Stimulated activated naive CD8-positive, alpha-beta T cell treated with anti-CD3 and anti-CD28 coated beads, Interleukin-15, Interleukin-2, amounts not matched to agents 100 ng/mL and 50 ng/mL, for 24 hours (primary cell): Measurements from ENCODE around the gene MAZ.
A peak's percentile ranks its signal among the peaks of the same experiment; 100 is the strongest.
"Not testable (repeated sequence)": the region's sequence is repeated elsewhere in the genome, so short reads cannot be mapped to it uniquely, and the experiment has no call there.

Experiments used
- H3K27ac Mint-ChIP-seq: one replicate; pipeline ENCODE4 v1.8.0; 2021; ENCODE audit warnings: mild to moderate bottlenecking, mixed read lengths
- H3K27me3 Mint-ChIP-seq: one replicate; pipeline ENCODE4 v1.8.0; 2021; ENCODE audit warnings: mixed read lengths
- H3K36me3 Mint-ChIP-seq: one replicate; pipeline ENCODE4 v1.8.0; 2021; ENCODE audit warnings: low read depth, mixed read lengths
- H3K4me1 Mint-ChIP-seq: one replicate; pipeline ENCODE4 v1.8.0; 2021; ENCODE audit warnings: low read depth, mixed read lengths
- H3K4me3 Mint-ChIP-seq: one replicate; pipeline ENCODE4 v1.8.0; 2021; ENCODE audit warnings: mild to moderate bottlenecking, mixed read lengths
- H3K9me3 Mint-ChIP-seq: one replicate; pipeline ENCODE4 v1.8.0; 2021; ENCODE audit warnings: mixed read lengths

The MAZ gene

DNA sequence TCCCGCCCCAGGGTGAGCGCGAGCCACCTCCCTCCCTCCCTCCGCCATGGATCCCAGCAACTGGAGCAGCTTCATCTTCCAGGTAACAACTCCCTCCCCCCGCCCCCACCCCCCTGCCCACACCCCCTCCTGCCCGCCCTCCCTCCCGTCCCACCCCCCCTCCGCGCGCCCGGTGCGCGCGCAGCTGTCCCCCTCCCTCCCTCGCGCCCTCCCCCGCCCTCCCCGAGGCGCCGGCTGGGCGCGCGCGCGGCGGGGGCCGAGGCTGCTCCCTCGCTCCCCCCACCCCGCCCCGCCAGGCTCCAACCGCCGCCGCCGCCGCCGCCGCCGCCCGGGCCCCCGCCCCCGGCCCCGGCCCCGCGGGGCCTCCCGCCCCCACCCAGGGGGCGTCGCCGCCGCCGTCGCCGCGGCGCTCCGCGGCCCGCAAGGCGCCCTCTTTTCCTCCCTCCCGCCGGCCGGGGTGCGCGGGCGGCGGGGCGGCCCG, at the start of gene MAZ:
Gene MAZ (plus strand): TSS at position 431 of the 481 bp plus-strand sequence. CDS start 173 bp downstream, outside the sequence.
- H3K27me3 Mint-ChIP-seq = no peaks in the 10 kb centered on the region
- no peaks in the 10 kb centered on the region for H3K9me3 Mint-ChIP-seq
- peaks cover 73% of the 10 kb centered on the region for H3K36me3 Mint-ChIP-seq
- peaks cover 52% of the 10 kb centered on the region for H3K4me1 Mint-ChIP-seq
- H3K27ac Mint-ChIP-seq = peak within 1 kb of the TSS; percentile 99
- H3K4me3 Mint-ChIP-seq = peak within 1 kb of the TSS; percentile 98

- Mint-ChIP-seq H3K4me3 (no peak overlapping the region), H3K27ac (no peak overlapping the region), H3K4me1 (peaks cover 23% of the 10 kb centered on the region), H3K36me3 (no peaks in the 10 kb centered on the region), H3K27me3 (no peaks in the 10 kb centered on the region), H3K9me3 (no peaks in the 10 kb centered on the region)
Observed at GRCh38 chr16:29756654-29757053, 49.7 kb upstream of the MAZ start.

GRCh38 chr16:29757086-29757485, 49.2 kb upstream of the MAZ start:
- not testable (repeated sequence) for H3K27ac Mint-ChIP-seq, H3K4me3 Mint-ChIP-seq, H3K36me3 Mint-ChIP-seq, H3K27me3 Mint-ChIP-seq, H3K9me3 Mint-ChIP-seq
- peaks cover 23% of the 10 kb centered on the region for H3K4me1 Mint-ChIP-seq

DNA sequence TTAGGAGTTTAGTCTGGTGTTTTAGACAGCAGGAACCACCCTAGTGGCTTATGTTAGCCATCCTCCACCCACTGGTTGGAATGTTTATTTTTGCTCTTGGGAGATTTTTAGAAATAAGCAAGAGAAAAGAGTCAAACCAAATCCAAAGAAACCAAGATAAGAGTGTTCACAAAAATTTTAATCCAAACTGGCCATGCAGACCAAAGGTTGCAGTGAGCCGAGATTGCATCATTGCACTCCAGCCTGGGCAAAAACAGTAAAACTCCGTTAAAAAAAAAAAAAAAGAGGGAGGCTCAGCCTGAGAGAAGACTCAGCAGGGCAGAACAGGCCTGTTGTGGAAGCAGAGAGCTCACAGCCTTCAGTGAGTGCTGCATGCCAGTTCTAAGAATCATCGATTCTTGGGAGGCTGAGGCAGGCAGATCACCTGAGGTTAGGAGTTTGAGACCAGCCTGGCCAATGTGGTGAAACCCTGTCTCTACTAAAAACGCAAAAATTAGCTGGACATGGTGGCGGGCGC, 48.3 kb upstream of the MAZ start:
- Mint-ChIP-seq H3K27ac (no peak overlapping the region), H3K36me3 (no peaks in the 10 kb centered on the region), H3K27me3 (no peaks in the 10 kb centered on the region), H3K4me3 (no peak overlapping the region), H3K9me3 (no peaks in the 10 kb centered on the region), H3K4me1 (peaks cover 23% of the 10 kb centered on the region)

DNA sequence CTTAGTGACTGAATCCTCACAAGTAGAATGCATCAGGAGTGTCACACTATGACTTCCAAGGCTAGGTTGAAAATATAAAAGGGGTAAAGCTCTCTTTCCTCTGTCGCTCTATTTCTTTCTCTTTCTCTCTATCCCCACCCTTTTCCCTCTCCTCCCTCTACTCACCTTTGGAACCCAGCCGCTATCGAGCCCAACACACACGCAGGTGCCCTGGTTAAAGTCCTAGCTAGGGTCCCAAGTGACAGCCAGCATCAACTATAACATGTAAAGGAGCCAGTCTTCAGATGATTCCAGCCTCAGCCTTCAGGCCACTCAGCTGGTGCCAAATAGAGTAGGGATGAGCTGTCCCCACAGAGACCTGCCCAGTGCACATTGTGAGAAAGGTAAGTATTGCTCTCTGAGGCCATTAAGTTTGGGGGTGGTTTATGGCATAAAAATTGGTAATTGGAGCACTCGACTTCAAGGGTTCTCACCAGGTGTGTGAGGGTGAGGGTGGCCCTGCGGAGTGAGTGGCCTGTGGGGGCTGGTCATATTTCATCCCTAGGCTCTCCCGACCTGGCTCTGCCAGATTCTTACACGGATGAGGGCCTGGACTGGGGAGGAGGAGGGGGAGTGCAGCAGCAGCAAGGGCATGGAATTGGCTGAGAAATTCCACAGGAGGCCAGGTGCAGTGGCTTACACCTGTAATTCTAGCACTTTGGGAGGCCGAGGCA, 45.6 kb upstream of the MAZ start:
- peaks cover 11% of the 10 kb centered on the region for H3K4me1 Mint-ChIP-seq
- no peaks in the 10 kb centered on the region for H3K36me3 Mint-ChIP-seq
- H3K27me3 Mint-ChIP-seq = no peaks in the 10 kb centered on the region
- H3K27ac Mint-ChIP-seq = no peak overlapping the region
- no peak overlapping the region for H3K4me3 Mint-ChIP-seq
- no peaks in the 10 kb centered on the region for H3K9me3 Mint-ChIP-seq

DNA sequence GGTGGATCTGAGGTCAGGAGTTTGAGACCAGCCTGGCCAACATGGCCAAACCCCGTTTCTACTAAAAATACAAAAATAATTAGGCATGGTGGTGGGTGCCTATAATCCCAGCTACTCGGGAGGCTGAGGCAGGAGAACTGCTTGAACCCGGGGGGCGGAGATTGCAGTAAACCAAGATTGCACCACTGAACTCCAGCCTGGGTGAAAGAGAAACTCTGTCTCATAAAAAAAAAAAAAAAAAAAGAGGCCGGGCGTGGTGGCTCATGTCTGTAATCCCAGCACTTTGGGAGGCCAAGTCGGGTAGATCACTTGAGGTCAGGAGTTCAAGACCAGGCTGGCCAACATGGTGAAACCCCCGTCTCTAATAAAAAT, 45.1 kb upstream of the MAZ start:
- not testable (repeated sequence) for H3K9me3 Mint-ChIP-seq, H3K4me1 Mint-ChIP-seq, H3K27me3 Mint-ChIP-seq, H3K4me3 Mint-ChIP-seq, H3K36me3 Mint-ChIP-seq, H3K27ac Mint-ChIP-seq

DNA sequence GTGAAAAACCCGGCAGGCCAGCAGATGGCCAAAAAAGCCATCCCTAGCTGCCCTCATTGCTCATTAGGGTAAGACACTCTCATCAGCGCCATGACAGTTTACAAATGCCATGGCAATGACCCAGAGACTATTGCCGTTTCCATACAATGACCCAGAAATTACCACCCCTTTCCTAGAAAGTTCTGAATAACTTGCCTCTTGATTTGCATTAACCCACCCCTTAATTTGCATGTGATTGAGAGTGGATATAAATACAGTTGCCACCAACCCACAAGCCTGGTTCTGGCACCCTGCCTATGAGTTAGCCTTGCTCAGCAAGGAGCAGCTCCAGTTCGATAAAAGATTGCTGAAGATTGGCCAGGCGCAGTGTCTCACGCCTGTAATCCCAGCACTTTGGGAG, 44.4 kb upstream of the MAZ start:
- Mint-ChIP-seq H3K4me3 (no peak overlapping the region), H3K36me3 (no peaks in the 10 kb centered on the region), H3K4me1 (peaks cover 3% of the 10 kb centered on the region), H3K9me3 (no peaks in the 10 kb centered on the region), H3K27me3 (no peaks in the 10 kb centered on the region), H3K27ac (no peak overlapping the region)

- Mint-ChIP-seq H3K4me1 (no peaks in the 10 kb centered on the region), H3K4me3 (no peak overlapping the region), H3K27me3 (no peaks in the 10 kb centered on the region), H3K27ac (peak overlapping the region; percentile 31), H3K9me3 (no peaks in the 10 kb centered on the region), H3K36me3 (no peaks in the 10 kb centered on the region)
Observed at GRCh38 chr16:29763326-29763725, 43.0 kb upstream of the MAZ start.

DNA sequence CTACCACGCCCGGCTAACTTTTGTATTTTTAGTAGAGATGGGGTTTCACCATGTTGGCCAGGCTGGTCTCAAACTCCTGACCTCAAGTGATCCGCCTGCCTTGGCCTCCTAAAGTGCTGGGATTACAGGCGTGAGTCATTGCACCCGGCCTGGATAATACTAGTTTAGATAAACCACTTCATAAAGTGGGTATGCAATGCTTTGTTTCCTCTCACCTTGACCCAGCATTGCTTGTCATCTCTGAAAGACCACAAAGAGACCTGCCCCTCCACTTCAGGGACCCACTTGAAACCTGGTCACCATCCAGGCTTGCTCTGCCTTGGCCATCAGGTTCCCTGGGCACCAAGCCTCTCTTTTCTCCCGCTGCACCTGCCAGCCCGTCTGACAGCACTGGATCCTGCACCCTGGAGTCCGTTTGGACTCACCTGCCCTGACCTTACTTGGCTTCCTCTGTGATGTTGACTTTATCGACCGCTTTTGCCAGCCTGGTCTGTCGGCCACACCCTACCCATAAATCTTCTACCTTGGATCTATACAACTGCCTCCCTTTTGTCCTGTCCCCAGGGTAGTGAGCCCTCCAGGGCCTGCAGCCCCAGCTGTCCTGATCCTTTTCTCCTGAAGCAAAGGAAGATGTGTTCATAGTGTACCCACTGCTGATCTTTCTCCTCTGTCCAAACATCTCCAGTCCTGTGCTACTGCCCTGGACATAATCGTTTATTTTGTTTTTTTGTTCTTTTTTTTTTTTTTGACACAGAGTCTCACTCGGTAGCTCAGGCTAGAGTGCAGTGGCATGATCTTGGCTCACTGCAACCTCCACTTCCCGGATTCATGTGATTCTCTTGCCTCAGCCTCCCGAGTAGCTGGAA, 40.9 kb upstream of the MAZ start:
- no peak overlapping the region for H3K27ac Mint-ChIP-seq
- no peaks in the 10 kb centered on the region for H3K9me3 Mint-ChIP-seq

DNA sequence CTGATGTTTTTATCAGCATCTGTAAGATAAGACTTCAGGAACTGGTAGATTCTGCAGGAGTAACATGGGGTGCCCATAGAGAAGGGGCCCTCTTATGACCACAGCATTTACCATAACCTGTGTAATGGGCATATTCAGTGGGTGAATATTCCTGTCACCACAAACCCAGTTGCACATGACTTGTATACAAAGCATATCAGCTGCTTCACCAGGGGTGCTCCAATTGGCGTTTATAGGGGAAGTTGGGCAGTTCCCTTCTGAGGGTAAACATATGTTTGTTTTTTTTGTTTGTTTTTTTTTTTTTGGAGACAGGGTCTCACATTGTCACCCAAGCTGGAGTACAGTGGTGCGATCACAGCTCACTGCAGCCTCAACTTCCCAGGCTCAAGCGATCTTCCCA, 39.8 kb upstream of the MAZ start:
- Mint-ChIP-seq H3K4me1 (no peaks in the 10 kb centered on the region), H3K27me3 (no peaks in the 10 kb centered on the region), H3K27ac (no peak overlapping the region), H3K36me3 (no peaks in the 10 kb centered on the region), H3K4me3 (no peak overlapping the region), H3K9me3 (no peaks in the 10 kb centered on the region)

More for the DNA sequence above, 40.9 kb upstream of the MAZ start:
- no peaks in the 10 kb centered on the region for H3K27me3 Mint-ChIP-seq
- H3K4me3 Mint-ChIP-seq = no peak overlapping the region
- no peaks in the 10 kb centered on the region for H3K36me3 Mint-ChIP-seq
- H3K4me1 Mint-ChIP-seq = no peaks in the 10 kb centered on the region

DNA sequence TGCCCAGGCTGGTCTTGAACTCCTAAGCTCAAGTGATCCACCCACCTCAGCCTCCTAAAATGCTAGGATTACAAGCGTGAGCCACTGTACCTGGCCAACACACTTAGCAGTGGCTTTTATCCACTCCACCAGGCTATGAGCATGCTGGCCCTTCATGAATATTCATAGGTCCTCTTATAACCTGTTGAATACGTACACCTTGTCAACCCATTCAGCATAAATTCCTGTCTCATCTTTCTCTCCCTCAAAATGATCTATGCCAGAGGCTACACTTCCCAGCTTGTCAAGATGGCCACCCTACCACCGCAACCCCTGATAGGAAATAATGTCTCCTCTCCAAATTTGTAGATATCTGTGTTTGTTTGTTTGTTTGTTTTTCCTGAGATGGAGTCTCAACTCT, 39.3 kb upstream of the MAZ start:
- Mint-ChIP-seq H3K4me3 (no peak overlapping the region), H3K27me3 (no peaks in the 10 kb centered on the region), H3K36me3 (no peaks in the 10 kb centered on the region), H3K4me1 (no peaks in the 10 kb centered on the region), H3K9me3 (no peaks in the 10 kb centered on the region), H3K27ac (no peak overlapping the region)

DNA sequence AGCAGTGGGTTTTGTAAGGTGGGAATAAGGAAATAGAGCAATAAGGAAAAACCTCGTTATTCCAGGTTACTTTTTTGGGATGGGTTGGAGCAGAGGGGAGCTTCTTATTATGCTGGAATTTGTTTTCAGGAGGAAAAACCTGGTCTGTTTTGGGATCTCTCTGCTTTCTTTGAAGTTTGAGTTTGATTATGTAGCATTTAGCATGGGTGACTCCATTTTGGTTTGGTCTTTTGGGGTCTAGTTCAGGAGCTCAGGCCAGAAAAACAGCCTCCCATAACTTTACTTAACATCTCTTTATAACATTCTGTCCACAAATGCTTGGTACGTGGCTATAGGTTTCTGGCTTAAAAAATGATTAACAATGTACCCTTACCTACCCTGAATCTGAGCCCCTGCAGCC, 36.8 kb upstream of the MAZ start:
- Mint-ChIP-seq H3K27me3 (no peaks in the 10 kb centered on the region), H3K4me1 (no peaks in the 10 kb centered on the region), H3K4me3 (no peak overlapping the region), H3K36me3 (no peaks in the 10 kb centered on the region), H3K9me3 (no peaks in the 10 kb centered on the region), H3K27ac (no peak overlapping the region)

DNA sequence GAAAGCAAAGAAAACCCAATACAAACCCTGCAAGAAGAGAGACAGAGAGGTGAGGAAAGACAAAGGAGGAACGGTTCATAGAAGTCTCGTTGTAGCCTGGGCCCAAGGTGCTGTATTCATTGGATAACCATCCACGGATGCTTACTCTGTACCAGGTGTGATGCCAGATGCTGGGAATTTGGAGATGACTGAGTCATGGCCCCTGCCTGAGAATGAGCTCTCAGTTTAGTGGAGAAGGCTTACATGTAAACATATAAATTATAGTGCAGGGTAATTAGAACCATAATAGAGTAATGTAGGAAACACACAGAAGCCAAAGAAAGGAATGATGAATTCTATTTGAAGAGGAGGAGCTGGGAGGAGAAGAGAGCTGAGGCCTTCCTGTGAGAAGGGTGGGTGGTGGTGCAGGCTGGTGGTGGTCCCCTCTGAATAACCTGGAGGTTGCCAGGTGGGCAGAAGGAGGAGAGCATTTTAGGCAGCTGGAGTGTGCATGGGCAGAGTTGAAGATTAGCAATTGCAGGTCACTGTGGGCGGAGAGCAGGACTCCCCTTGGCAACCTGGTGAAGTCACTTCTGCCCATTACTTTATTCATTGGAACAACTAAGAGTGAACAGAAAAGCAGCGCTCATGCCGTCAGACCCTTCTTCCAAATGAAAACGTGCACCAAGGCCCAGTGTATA, 35.9 kb upstream of the MAZ start:
- no peaks in the 10 kb centered on the region for H3K27me3 Mint-ChIP-seq
- H3K9me3 Mint-ChIP-seq = no peaks in the 10 kb centered on the region

GRCh38 chr16:29772330-29772729, 34.0 kb upstream of the MAZ start:
- H3K9me3 Mint-ChIP-seq, H3K4me1 Mint-ChIP-seq, H3K36me3 Mint-ChIP-seq, H3K27me3 Mint-ChIP-seq, H3K27ac Mint-ChIP-seq, H3K4me3 Mint-ChIP-seq: not testable (repeated sequence)

More for the DNA sequence above, 35.9 kb upstream of the MAZ start:
- Mint-ChIP-seq H3K36me3 (no peaks in the 10 kb centered on the region), H3K27ac (no peak overlapping the region), H3K4me3 (no peak overlapping the region), H3K4me1 (peaks cover under 1% of the 10 kb centered on the region)

GRCh38 chr16:29774730-29775129, 31.6 kb upstream of the MAZ start:
- Mint-ChIP-seq H3K9me3 (no peaks in the 10 kb centered on the region), H3K4me3 (no peak overlapping the region), H3K36me3 (no peaks in the 10 kb centered on the region), H3K27ac (peak overlapping the region; percentile 77), H3K4me1 (peaks cover 6% of the 10 kb centered on the region), H3K27me3 (no peaks in the 10 kb centered on the region)
